ENCODE measurements around the gene EML6.

- TF ChIP-seq TBP (CRISPR knock-in tag; IDR thresholded peaks at IDR 0.05) (no peak), SIX1 (CRISPR knock-in tag; IDR thresholded peaks at IDR 0.05; ENCODE audit: borderline replicate concordance) (no peak), ONECUT2 (CRISPR knock-in tag; IDR thresholded peaks at IDR 0.05) (no peak), TCF7L2 (IDR thresholded peaks at IDR 0.05; ENCODE audit: low read depth, low read length) (no peak), ZNF772 (CRISPR knock-in tag; IDR thresholded peaks at IDR 0.05) (no peak), CTCF (CRISPR knock-in tag; IDR thresholded peaks at IDR 0.05) (peak; percentile 16; the same call in 1 of the 2 replicates), TCF7 (IDR thresholded peaks at IDR 0.05; ENCODE audit: low read depth) (no peak)
- TF ChIP-seq, protein P1, sequence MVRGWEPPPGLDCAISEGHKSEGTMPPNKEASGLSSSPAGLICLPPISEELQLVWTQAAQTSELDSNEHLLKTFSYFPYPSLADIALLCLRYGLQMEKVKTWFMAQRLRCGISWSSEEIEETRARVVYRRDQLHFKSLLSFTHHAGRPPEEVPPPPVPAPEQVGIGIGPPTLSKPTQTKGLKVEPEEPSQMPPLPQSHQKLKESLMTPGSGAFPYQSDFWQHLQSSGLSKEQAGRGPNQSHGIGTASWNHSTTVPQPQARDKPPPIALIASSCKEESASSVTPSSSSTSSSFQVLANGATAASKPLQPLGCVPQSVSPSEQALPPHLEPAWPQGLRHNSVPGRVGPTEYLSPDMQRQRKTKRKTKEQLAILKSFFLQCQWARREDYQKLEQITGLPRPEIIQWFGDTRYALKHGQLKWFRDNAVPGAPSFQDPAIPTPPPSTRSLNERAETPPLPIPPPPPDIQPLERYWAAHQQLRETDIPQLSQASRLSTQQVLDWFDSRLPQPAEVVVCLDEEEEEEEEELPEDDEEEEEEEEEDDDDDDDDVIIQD (CRISPR knock-in tag; IDR thresholded peaks at IDR 0.05; ENCODE audit: low read depth), result no peak
Measured at GRCh38 chr2:54695378-54695777, 28.1 kb upstream of the EML6 start.
